ENCODE results near the gene RABGGTB.
"Not testable (repeated sequence)": the region's sequence is repeated elsewhere in the genome, so short reads cannot be mapped to it uniquely, and the experiment has no call there.

RABGGTB gene

GRCh38 chr1:75796376-75797272 lies 10.6 kb downstream of the RABGGTB start, which contains the start of gene MSH4:
Gene MSH4 (plus strand): TSS chr1:75796882. CDS start chr1:75796986, 104 bp downstream.
- DNase-seq, result no peak

DNA sequence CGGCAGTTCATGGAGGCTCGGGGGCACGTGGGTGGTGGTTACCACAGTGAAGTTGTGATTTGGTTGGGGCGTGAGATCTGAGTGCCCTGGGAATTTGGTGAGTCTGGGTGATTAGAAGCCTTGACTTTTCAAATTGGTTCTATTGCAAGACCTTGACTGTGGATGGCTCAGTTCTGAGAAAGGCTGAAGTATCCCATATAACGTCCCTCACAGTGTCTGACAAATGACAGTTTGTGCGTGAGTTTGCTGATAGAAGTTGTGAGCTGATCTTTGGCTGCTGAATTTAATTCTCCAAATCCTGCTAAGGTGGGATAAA lies 11.2 kb downstream of the RABGGTB start:
- no peak for DNase-seq

- DNase-seq, result no peak
These were observed 11.7 kb downstream of the RABGGTB start for GRCh38 chr1:75797606-75798216.

GRCh38 chr1:75801480-75801879 lies 15.4 kb downstream of the RABGGTB start:
- DNase-seq, result not testable (repeated sequence)

DNA sequence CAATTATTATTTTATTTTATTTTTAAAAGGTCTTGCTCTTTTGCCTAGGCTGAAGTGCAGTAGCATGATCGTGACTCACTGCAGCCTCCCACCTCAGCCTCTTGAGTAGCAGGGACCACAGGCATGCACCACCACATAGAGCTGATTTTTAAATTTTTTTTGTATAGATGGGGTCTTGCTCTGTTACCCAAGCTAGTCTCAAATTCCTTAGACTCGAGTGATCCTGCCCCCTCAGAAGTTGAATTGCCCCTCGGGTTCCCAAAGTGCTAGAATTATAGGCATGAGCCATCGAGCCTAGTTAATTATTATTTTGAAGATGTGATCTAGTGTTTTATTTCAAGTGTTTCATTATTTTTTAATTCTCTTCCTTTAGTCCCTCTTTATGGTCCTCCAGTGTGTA lies 22.9 kb downstream of the RABGGTB start:
- no peak for DNase-seq

GRCh38 chr1:75810113-75810512 lies 24.1 kb downstream of the RABGGTB start:
- not testable (repeated sequence) for DNase-seq

- DNase-seq, result no peak
These were observed 25.3 kb downstream of the RABGGTB start for GRCh38 chr1:75811211-75811981.

DNA sequence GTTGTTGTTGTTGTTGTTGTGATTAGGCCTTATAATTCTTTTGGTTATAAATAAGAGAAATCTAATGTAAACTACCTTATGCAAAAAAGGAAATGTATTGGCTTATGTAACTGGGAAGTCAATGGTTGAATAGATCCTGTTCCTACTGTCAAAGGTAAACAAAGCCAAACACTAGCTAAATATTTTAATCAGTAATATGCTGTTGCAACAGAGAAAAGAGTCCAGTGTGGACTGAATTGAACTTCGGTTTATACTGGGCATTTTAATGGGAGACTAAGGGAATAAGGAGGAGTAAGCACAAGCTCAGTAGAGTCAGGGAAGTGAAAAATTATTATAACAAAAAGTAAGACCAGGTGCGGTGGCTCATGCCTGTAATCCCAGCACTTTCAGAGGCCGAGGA lies 26.0 kb downstream of the RABGGTB start:
- no peak for DNase-seq

DNA sequence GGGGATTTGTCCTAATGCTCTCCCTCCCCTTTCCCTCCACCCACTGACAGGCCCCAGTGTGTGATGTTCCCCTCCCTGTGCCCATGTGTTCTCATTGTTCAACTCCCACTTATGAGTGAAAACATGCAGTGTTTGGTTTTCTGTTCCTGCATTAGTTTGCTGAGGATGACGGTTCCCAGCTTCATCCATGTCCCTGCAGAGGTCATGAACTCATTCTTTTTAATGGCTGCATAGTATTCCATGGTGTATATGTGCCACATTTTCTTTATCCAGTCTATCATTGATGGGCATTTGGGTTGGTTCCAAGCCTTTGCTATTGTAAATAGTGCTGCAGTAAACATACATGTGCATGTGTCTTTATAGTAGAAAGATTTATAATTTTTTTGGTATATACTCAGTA lies 37.5 kb downstream of the RABGGTB start:
- not testable (repeated sequence) for DNase-seq

DNA sequence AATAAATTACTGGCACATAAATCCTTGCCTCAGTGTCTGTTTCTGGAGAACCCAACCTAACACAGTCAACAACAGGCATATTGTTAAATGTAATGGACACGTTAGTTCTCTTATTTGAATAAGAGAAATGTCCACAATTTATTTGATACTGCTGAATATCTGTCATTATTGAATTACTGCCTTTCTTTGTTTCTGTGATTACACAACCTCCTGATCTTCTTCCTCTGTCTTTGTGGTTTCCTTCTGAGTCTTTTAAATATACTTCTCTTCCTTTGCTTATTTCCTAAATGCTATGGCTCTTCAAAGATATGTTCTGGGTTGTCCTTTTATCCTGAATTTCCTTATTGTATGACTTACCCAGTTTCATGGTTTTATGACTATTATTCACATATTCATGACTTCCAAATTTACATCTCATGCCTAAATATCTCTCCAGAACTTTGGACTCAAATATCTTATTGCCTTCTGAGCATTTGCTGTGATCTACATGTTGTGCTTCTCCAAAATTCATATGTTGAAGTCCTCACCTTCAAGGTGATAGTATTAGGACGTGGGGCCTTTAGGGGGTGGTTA lies 50.6 kb downstream of the RABGGTB start:
- DNase-seq, result no peak

- no peak for DNase-seq
These were observed 52.0 kb downstream of the RABGGTB start for GRCh38 chr1:75838079-75838478.

DNA sequence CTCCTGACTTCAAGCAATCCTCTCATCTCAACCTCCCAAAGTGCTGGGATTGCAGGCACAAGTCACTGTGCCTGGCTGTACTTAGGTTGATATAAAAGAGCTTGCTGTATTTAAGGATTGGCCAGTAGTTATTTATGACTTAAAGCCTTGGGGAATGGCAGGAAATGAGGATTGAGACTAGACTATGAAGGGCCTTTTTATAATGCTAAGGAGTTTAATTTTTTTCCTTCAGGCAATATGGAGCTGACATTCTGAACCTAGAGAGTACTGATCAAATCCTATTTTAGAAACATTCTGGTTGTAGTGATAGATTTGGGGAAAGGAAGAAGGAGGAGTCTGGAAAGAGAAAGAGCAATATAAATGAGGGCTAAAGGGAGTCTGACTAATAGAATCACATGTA lies 55.4 kb downstream of the RABGGTB start:
- DNase-seq, result no peak

Measured in T-helper 2 cell (primary cell).